Measurements from ENCODE around the gene ATP9A.

- TF ChIP-seq CTCF (IDR thresholded peaks at IDR 0.05), result no peak
- no peak for TF ChIP-seq EZH2 (IDR thresholded peaks at IDR 0.05)
Measured at GRCh38 chr20:51740838-51741237, 27.4 kb downstream of the ATP9A start.

Measured in neural progenitor cell (in vitro differentiated cells).